C4-2B (cell line): Measurements from ENCODE around the gene PACRG.

Source experiments
- ZFX ChIP-seq: fragments of 450-650 bp; IDR thresholded peaks from 2 replicates; pipeline ENCODE4 v1.6.1; 2017
- TF ChIP-seq, protein P1 (sequence below): fragments of 450-650 bp; conservative IDR thresholded peaks from 2 replicates; pipeline ENCODE4 v1.5.1; 2017; ENCODE audit warnings: mild to moderate bottlenecking

DNA sequence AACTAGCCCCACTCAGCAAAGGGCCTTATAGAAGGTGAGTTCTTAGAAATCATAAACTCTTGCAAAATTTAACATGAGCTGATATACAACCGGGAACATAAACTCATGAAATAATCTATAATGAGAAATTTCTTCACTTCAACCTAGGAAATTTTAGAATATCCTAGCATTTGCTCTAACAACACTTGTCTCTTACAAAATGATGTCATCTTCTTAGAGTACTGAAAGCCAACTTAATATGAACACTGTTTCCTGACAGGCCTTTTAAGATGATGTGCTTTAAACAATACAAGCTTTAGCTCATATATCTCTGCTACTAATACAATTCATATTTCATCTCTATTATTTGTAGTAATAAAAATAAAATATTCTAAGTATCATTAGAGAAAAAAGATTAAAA, 932 bp downstream of the PACRG start:
- TF ChIP-seq, protein P1, sequence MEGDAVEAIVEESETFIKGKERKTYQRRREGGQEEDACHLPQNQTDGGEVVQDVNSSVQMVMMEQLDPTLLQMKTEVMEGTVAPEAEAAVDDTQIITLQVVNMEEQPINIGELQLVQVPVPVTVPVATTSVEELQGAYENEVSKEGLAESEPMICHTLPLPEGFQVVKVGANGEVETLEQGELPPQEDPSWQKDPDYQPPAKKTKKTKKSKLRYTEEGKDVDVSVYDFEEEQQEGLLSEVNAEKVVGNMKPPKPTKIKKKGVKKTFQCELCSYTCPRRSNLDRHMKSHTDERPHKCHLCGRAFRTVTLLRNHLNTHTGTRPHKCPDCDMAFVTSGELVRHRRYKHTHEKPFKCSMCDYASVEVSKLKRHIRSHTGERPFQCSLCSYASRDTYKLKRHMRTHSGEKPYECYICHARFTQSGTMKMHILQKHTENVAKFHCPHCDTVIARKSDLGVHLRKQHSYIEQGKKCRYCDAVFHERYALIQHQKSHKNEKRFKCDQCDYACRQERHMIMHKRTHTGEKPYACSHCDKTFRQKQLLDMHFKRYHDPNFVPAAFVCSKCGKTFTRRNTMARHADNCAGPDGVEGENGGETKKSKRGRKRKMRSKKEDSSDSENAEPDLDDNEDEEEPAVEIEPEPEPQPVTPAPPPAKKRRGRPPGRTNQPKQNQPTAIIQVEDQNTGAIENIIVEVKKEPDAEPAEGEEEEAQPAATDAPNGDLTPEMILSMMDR: no peak
- TF ChIP-seq ZFX: no peak
